Measurements from ENCODE around the gene ERGIC1.

ERGIC1 gene

DNA sequence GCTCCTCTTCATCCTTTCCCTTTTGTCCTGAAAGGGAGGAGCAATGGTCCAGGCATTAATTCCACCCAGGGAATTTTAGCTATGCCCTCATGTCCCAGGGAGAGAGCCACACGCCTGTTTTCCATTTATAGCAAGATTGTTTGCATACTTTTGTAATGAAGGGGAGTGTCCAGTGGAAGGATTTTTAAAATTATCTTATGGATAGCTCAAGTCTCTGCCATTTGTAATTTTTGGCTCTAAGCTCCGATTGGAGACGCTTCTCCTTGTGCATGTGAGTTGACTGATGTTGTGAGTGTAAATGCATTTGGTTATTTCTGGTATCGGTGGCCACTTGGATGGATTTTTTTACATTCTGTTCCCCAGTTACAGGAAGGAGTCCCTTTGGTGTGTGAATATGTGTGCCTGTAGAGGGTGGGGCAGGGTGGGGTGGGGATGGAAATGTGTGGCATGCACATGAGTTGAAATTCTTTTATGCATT lies 118.0 kb downstream of the ERGIC1 start:
- DNase-seq, result no peak

DNA sequence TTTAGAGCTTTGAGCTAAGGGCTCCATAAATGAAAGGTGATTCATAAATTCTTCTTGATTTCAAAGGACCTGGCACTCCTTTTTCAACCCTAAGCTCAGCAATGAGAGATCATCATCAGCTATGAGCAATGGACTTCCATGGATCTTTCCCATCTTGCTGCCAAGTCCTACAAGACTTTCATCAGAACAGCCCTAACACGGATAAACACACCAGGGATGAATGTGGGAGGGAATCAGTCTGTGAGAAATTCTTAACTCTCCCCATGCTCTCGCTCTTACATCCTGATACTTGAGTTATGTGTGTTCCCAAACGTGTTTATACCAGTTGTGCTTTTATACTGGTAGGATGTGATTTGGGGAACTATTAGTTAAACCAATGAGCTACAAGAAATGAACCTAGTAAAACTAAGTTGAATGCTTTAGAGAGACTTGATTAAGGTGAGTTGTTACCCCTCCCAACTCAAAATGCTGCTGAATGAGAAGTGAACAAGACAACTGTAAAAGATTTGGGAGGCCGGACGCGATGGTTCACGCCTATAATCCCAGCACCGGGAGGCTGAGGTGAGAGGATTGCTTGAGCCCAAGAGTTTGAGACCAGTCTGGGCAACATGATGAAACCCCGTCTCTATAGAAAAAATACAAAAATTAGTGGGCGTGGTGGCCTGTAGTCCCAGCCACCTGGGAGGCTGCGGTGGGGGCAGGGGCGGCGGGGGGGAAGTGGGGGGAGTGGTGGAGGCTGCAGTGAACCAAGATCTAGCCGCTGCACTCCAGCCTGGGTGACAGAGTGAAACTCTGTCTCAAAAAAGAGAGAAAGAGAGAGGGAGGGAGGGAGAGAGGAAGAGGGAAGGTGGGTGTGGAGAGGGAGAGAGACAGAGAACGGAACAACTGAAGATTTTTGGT lies 120.0 kb downstream of the ERGIC1 start:
- no peak for DNase-seq

DNA sequence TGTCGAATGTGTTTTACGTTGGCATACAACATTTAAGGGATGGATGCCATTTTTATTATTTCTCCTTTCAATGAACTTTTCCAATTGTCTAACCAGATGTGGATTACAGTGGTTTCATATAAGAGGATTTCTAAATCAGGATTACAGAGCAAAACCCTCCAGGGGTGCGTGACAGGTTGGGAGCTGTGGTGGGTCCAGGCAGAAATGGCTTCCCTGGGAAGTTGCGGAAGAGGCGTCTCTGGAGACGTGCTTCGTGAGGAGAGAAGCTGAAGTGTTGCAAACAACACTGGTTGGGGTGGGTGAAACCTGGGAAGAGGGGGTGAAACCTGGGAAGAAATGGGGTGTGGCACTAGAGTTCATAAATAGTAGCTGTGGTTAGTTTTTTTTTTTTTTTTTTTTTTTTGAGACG lies 120.7 kb downstream of the ERGIC1 start:
- DNase-seq, result no peak

DNA sequence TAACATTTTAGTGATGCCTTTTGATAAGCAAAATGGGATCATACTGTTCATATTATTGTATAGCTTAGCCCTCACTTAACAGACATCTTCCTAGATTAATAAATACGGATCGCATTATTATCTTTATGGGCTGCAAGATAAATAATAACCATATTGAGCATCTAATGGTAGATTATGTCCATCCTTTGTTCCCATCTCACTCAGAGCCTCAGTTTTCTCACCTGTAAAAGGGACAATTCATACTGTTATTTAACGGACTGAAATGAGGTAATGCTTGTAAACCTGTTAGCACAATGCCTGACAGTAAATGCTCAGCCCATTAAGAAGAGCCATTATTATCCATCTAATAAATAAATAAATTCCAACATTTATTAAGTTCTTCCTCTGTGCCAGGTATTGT lies 122.2 kb downstream of the ERGIC1 start:
- DNase-seq, result no peak

DNA sequence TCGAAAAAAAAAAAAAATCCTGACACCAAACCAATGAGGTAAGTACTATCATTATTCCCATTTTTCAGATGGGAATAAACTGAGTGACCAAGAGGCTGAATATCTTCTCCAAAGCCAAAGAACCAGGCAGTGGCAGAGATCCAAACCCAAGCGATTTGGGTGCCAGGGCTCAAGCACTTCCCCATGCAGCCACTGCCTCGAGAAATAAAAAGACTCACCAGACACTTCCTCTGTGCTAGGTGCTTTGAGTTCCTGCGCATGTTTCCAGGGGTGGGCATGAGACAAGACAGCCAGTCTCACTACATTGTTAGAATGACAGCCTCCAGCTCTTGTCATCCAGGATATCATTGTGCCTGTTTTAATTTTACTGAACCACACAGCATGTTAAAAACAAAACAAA lies 122.9 kb downstream of the ERGIC1 start:
- DNase-seq, result no peak

DNA sequence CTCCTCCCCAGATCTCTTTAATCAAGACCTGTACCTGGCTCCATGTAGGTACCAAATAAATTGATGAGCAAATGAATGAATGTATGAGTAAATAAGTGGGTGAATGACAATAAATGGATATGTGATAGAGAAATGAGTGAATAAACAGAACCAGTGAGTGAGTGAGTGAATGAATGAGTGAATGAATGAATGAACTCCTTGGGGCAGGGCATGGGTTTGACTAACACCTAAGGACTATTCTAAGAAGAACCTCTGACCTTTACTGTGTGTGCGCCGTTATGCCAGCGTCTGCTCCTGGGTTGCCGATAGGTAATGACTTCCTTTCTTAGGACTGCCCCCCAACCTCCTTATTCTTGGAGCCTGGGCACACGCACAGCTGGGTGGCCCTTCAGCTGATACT lies 123.4 kb downstream of the ERGIC1 start:
- DNase-seq, result no peak

DNA sequence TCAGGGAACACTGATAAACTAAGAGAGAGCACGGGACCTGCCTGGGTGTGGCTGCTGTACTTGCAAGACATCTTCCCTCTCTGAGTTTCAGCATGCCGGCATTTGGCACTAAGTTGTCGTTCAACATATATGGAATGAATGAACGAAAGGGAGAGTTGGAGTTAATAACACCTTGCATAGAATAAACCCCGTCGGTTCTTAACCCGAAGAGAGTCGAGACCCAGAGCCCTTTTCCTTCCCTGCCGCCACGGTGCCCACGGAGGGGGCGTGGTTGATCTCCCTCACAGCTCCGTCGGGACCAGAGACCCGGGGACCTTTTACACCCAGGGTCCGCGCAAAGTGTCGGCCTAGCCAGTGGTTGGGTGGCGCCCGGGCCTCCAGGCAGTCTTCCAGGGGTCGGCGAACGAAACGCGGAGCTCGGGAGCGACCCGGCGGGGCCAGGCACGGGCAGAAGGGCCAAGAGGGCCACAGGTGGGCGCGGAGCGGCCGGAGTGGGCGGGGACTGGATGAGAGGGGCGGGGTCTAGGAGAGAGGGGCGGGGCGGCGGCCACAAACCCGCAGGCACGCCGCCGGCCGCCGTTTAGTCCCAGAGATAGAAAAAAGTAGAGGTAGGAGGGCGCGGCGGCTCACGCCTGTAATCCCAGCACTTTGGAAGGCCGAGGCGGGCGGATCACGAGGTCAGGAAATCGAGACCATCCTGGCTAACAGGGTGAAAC lies 124.4 kb downstream of the ERGIC1 start:
- no peak for DNase-seq

DNA sequence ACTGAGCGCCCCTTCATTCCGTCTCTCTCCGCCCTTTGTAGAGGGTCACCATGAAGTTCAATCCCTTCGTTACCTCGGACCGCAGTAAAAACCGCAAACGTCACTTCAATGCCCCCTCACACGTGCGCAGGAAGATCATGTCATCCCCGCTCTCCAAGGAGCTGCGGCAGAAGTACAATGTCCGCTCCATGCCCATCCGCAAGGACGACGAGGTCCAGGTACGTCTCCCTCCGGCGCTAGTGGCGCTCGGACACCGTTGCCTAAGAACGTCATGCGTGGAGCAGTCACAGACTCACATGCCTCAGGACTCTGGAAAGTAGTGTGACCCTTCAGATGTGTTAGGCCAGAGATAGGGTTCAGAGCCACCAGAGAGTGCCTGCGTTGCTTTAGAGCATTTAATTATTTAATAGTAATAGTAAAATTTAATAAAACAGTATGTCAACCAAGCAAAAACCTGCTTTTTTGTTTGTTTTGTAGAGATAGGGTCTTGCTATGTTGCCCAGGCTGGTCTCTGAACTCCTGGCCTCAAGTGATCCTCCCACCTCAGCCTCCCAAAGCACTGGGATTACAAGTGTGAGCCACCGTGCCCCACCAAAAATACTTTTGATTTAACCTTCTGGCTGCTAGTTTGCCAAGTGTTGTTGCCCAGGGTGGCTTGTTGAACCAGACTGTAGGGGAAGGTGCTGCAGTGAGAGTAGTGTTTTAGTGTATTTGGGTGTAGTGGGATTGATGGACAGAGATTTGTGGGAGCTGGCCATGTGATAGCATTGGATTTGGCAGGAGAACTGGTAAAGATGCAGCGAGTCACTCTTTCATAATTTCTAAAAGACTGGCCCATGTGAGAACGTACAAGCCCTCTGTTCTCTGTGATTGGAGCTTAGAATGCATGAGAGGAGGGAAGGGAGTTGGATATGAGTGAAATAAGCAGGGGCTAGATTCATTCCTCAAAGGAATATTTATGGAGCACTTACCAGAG lies 126.1 kb downstream of the ERGIC1 start:
- no peak for DNase-seq

DNA sequence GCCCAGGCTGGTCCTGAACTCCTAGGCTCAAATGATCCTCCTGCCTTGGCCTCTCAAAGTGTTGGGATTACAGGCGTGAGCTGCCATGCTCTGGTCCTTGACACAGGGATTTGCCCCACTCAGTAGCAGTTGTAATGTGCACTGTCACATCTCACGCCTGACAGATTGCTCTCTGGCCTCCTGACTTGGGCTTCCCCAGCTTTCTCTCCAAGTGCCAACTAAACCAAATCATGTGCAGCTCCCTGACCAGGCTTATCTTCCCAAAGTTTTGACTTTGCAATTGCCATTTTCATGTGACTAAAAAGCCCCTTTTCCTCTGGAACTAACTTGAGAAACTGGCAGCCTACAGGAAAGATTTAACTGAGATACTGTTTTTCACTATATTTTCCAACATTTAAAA lies 135.9 kb downstream of the ERGIC1 start:
- no peak for DNase-seq

DNA sequence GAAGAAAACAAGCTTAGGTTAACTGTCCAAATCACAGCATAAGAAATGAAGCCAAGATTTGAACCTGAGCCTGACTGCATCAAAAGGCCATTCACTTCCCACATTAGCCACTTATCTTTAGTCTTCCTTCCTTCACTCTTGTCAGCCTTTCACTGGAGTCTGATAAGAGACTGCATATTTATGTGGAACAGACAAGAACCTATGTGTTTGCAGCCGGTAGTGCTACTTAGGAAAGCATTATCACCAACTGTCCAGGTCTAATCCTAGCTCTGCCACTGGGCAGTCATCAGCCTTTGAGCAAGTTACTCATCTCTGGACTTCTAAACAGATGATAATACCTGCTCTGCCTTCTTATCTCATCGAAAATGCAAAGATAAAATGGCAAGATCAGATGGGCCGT lies 137.4 kb downstream of the ERGIC1 start:
- DNase-seq, result no peak

DNA sequence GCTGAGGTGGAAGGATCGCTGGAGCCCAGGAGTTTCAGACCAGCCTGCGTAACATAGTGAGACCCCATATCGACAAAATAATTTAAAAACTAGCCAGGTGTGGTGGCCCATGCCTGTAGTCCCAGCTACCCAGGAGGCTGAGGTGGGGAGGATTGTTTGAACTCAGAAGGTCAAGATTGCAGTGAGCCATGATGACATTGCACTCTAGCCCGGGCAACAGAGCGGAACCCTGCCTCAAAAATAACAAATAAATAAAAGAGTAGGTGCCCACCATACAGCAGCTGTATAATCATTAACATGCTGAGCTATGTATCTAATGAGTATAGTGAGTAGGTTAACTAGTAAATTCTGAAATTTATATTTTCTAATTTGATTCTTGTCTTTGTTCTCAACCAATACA lies 138.5 kb downstream of the ERGIC1 start:
- no peak for DNase-seq

DNA sequence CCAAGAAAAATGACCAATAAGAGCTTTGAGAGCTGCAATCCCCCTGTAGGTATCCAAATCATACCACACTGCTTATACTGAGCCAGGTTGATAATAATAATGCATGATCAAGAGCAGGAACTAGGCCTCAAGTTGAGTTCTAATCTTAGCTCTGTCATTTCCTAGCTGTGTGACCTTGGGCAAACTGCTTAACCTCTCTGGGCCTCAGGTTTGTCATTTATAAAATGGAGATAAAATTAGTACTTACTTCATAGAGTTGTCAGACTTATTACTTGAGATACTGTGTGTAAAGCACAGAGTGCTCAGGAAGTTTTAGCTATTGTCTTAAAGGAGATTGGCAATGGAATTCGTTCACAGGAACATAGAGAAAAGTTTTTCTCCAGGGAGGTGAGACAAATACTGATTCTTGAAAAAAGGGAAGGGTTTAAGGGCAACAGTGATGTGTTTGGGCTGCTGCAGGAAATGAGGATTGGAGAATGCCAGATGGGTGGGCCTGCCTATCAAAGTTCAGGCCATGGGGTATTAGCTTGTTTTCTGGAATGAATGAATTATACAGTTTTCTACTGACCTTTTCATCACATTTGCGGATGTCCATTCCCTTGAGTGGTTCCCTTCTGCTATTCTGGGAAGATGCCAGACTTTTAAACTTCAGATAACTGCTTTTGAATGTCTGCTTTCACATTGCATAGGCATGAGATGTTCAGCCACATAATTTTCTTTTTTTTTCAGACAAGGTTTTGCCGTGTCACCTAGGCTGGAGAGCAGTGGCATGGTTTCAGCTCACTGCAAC lies 139.3 kb downstream of the ERGIC1 start:
- no peak for DNase-seq

DNA sequence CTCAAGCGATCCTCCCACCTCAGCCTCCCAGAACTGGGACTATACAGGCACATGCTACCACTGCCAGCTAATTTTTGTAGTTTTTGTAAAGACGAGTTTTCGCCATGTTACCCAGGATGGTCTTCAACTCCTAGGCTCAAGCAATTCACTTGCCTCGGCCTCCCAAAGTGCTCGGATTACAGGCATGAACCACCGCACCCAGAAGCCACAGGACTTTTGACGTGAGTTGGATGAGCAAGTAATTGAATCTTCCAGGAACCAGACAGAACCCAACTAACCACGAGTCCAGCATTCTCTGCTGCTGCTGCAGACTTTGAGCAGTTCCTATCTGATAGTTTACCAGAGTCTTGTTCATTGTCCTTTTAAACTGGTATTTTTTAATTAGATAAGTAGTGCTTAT lies 139.9 kb downstream of the ERGIC1 start:
- no peak for DNase-seq

DNA sequence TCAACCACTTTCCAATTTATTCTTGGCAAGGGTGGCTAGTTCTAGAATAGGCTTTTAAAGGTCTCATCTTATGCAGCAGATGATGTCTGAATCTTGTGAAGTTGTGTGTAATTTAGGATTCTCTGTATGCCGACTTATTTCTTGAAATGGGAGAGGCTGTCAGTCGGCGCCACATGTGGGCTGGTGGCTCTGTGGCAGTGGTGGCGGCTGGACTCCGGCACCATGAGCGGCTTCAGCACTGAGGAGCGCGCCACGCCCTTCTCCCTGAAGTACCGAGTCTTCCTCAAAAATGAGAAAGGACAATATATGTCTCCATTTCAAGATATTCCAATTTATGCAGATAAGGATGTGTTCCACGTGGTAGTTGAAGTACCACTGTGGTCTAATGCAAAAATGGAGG lies 141.2 kb downstream of the ERGIC1 start:
- no peak for DNase-seq

DNA sequence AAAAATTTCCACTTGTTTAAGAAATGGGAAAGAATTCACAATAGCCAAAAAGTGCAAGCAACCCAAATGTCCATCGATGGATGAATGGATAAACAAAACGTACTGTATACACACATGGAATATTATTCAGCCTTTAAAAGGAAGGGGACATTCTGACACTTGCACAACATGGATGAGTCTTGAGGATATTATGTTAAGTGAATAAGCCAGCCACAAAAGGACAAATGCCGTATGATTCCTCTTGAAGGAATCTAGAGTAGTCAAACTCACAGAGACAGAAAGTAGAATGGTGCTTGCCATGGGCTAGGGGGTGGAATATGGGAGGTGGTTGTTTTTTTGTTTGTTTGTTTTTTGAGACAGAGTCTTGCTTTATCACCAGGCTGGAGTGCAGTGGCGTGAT lies 145.7 kb downstream of the ERGIC1 start:
- DNase-seq, result no peak

DNA sequence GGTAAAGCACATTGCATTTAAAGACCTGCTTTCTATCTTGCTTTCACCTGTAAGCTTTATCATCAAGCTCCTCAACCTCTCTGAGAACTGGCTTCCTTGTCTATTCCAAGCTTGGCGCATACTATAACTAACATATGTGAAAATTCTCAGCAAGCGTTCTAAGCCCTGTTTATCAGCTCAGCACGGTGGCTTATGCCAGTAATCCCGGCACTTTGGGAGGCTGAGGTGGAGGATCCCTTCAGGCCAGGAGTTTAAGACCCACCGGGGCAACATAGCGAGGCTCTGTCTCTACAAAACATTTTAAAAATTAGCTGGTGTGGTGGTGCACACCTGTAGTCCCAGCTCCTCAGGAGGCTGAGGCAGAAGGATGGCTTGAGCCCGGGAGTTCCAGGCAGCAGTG lies 147.9 kb downstream of the ERGIC1 start:
- DNase-seq, result no peak

DNA sequence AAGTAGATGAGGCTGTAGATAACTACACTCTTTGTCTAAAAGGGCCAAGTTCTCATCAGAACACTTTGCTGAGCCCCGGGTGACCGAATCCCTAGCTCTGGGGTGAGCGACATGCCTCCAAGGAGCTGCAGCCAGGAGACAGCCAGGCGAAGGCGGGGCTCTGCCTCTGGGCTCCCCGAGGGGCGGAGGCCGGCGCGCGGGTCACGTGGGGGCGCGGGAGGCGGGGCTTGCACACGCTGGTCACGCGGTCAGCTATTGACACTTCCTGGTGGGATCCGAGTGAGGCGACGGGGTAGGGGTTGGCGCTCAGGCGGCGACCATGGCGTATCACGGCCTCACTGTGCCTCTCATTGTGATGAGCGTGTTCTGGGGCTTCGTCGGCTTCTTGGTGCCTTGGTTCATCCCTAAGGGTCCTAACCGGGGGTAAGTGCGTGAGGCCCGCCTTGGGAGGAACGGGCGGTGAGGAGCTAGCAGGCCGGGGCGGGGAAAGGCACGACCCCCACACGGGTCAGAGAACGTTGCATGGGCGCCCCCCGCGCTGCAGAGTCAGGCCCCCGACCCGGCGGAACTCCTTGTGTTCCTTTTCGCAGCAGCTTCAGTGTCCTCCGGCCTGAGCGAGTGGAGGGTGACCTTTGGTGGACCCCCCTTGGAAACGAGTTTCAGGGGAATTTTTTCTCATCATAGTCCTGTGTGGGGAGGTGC lies 149.6 kb downstream of the ERGIC1 start, which contains the start of gene ATP6V0E1:
Gene ATP6V0E1 (plus strand): TSS at position 230 of the 702 bp plus-strand sequence. CDS start 90 bp downstream, at position 320.
- peak; percentile 65 for DNase-seq

DNA sequence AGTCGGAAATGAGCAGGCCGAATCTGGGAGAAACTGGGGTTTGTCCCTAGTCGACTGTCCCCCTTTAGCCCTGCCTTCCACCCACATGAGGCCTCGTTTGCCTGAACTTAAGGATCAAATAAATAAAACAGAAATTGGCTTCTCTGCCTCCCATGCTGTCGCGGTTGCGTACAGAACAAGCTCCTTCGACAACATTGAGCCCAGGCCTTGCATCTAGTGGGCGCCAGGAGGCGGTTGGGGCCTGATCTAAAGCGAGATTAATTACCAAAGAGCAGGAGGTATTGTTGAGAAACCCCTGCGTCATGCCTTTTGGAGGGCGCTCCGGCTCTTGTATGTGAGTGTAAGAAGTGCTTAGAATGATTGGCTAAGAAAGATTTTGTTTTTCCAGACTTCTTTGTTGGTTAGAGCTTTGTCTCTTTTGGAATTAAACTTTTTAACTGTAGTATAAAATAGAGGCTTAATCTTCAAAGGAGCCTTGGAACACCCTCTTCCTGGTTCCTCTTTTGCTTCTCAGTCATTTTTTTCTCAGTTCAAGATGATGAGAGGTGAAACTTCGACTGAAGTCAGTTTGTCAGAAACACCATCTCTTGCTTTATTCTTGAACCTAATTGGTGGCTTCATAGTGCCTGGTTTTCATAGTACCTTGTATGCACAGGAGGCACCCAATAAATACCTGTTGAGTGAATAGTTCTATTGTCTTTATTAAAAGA lies 150.3 kb downstream of the ERGIC1 start:
- DNase-seq, result peak; percentile 6

DNA sequence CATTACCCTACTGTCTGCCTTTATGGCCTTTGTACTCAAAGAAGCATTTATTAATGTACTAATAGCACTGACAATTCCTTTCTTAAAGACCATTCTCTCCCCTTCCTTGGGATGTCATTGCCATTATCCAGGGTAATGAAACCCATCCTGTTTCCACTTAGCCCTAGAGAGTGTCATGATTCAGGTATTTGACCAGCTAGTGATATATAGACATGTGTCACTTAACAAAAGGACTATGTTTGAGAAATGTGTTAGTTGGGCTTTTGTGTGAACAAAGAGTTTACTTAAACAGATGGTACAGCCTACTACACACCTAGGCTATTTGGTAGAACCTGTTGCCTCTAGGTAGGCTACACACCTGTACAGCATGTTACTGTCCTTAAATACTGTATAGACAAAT lies 151.5 kb downstream of the ERGIC1 start:
- peak; percentile 10 for DNase-seq

DNA sequence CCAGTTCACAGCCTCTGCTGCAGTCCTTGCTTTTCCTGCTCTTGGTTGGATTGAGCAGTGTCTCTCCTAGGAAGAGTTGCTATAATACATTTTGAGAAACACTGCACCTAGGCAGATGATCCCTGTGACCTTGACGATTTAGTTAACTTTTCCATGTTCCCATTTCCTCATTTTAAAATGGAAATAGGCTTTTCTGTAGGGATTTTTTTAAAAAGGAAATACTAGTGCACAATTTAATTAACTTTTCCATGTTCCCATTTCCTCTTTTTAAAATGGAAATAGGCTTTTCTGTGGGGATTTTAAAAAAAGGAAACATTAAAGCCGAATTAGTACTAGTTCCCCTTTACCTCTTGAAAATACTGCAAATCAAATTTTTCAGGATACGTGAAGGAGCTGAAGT lies 154.2 kb downstream of the ERGIC1 start:
- no peak for DNase-seq

DNA sequence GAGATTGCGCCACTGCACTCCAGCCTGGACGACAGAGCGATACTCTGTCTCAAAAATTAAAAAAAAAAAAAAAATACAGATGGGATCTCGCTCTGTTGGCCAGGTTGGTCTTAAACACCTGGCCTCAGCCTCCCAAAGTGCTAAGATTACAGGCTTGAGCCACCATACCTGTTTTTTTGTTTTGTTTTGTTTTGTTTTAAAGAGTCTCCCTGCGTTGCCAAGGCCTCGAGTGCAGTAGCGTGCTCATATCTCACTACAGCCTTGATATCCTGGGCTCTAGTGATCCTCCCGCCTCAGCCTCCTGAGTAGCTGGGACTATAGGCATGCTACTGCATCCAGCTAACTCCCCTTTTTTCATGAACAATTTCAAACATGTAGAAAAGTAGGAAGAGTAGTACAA lies 156.7 kb downstream of the ERGIC1 start:
- DNase-seq, result no peak
